ENCODE measurements around the gene RAB15.

RAB15 gene

GRCh38 chr14:64979336-64980074 lies 7.4 kb upstream of the RAB15 start:
- Histone ChIP-seq H3K9ac (ENCODE audit: low read length) (no peak overlapping the region), H3K27ac (ENCODE audit: low read length) (no peak overlapping the region), H3K4me2 (ENCODE audit: low read length) (0 out of 2 replicates have a peak overlapping the region, but pooled peaks have one; percentile 12), H3K9me3 (ENCODE audit: insufficient read depth, low read length) (no peaks in the 10 kb centered on the region), H3K36me3 (replicated peaks; ENCODE audit: low read depth, low read length) (no peaks in the 10 kb centered on the region), H3K4me1 (ENCODE audit: low read length) (peaks cover 3% of the 10 kb centered on the region; the same call in 1 of the 2 replicates), H3K4me3 (ENCODE audit: low read length) (no peak overlapping the region), H3K79me2 (ENCODE audit: low read length) (no peaks in the 10 kb centered on the region), H2AFZ (ENCODE audit: low read depth, low read length) (no peak overlapping the region), H3K27me3 (ENCODE audit: low read depth, low read length) (peaks cover 16% of the 10 kb centered on the region), H4K20me1 (ENCODE audit: insufficient read depth, low read length) (no peaks in the 10 kb centered on the region)
- TF ChIP-seq CTCF (IDR thresholded peaks at IDR 0.05; ENCODE audit: low read depth, low read length) = no peak
- no peak for TF ChIP-seq EZH2phosphoT487 (IDR thresholded peaks at IDR 0.05; ENCODE audit: low read depth)

DNA sequence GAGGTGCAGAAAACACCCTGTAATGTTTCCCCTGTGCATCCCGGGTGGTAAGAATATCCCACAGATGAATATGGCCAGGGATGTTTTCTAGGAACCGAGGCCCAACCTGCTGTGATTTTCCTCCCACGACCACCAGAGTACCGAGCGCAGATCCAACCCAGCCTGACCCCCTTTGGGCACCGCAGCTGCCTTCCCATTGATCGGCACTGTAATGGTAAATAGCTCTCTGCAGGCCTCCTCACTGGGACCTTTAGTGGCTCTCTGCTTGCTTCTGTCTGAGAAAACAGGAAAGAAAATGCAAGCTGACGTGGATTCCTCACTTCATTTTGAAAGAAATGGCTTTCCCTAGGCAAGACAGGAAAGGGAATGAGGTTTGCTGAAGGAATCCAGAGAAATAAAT lies 2.4 kb upstream of the RAB15 start:
- H3K79me2 ChIP-seq (ENCODE audit: low read length) = no peaks in the 10 kb centered on the region
- no peak overlapping the region for H3K27ac ChIP-seq (ENCODE audit: low read length)
- no peak for TF ChIP-seq CTCF (IDR thresholded peaks at IDR 0.05; ENCODE audit: low read depth, low read length)
- no peak for TF ChIP-seq EZH2phosphoT487 (IDR thresholded peaks at IDR 0.05; ENCODE audit: low read depth)
- H3K4me2 ChIP-seq (ENCODE audit: low read length) = no peak overlapping the region
- H2AFZ ChIP-seq (ENCODE audit: low read depth, low read length) = no peak overlapping the region
- H3K4me1 ChIP-seq (ENCODE audit: low read length) = peaks cover 11% of the 10 kb centered on the region; the same call in 1 of the 2 replicates
- H3K27me3 ChIP-seq (ENCODE audit: low read depth, low read length) = peaks cover 23% of the 10 kb centered on the region
- no peak overlapping the region for H3K4me3 ChIP-seq (ENCODE audit: low read length)
- H3K9me3 ChIP-seq (ENCODE audit: insufficient read depth, low read length) = no peaks in the 10 kb centered on the region
- no peak overlapping the region for H3K9ac ChIP-seq (ENCODE audit: low read length)
- H4K20me1 ChIP-seq (ENCODE audit: insufficient read depth, low read length) = no peaks in the 10 kb centered on the region
- H3K36me3 ChIP-seq (replicated peaks; ENCODE audit: low read depth, low read length) = no peaks in the 10 kb centered on the region

DNA sequence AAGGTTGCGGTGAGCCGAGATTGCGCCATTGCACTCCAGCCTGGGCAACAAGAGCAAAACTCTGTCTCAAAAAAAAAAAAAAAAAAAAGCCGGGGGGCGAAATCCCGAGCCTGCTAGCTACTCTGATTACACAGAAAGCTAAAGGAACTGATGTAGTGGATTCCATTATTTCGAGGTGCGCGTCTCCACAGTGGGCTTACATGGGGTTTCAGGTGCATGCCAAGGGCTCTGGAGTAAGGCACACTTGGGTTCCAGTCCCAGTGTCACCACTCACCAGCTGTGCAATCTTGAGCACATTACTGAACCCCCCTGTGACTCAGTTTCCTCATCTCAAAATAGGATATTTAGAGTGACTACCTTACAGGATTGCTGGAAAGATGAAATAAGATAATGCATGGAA lies 1.7 kb upstream of the RAB15 start:
- TF ChIP-seq CTCF (IDR thresholded peaks at IDR 0.05; ENCODE audit: low read depth, low read length) (no peak), EZH2phosphoT487 (IDR thresholded peaks at IDR 0.05; ENCODE audit: low read depth) (no peak)
- Histone ChIP-seq H3K9me3 (ENCODE audit: insufficient read depth, low read length) (no peaks in the 10 kb centered on the region), H4K20me1 (ENCODE audit: insufficient read depth, low read length) (no peaks in the 10 kb centered on the region), H3K4me1 (ENCODE audit: low read length) (peaks cover 8% of the 10 kb centered on the region; the same call in 1 of the 2 replicates), H3K4me2 (ENCODE audit: low read length) (no peak overlapping the region), H3K4me3 (ENCODE audit: low read length) (no peak overlapping the region), H3K27me3 (ENCODE audit: low read depth, low read length) (peaks cover 21% of the 10 kb centered on the region), H3K27ac (ENCODE audit: low read length) (no peak overlapping the region), H3K9ac (ENCODE audit: low read length) (no peak overlapping the region), H3K36me3 (replicated peaks; ENCODE audit: low read depth, low read length) (no peaks in the 10 kb centered on the region), H2AFZ (ENCODE audit: low read depth, low read length) (no peak overlapping the region), H3K79me2 (ENCODE audit: low read length) (no peaks in the 10 kb centered on the region)

DNA sequence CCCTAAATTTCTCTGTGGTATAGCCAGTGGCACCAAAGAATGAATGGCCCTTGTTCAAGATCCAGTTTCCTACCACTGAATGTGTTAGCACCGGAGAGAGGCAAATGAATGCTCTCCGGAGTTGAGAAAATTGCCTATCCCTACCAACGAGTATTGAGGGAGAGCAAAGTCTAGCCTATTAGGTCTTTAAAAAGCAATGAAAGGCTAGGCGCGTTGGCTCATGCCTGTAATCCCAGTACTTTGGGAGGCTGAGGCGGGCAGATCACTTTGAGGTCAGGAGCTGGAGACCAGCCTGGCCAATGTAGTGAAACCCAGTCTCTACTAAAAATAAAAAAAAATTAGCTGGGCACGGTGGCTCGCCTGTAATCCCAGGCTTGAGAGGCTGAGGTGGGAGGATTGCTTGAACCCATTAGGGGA lies 898 bp upstream of the RAB15 start:
- Histone ChIP-seq H3K27me3 (ENCODE audit: low read depth, low read length) (peaks cover 21% of the 10 kb centered on the region), H2AFZ (ENCODE audit: low read depth, low read length) (no peak overlapping the region), H3K4me3 (ENCODE audit: low read length) (peak overlapping the region; percentile 81; the same call in 1 of the 2 replicates), H4K20me1 (ENCODE audit: insufficient read depth, low read length) (no peaks in the 10 kb centered on the region), H3K79me2 (ENCODE audit: low read length) (no peaks in the 10 kb centered on the region), H3K9ac (ENCODE audit: low read length) (no peak overlapping the region; the same call in 1 of the 2 replicates), H3K9me3 (ENCODE audit: insufficient read depth, low read length) (no peaks in the 10 kb centered on the region), H3K4me2 (ENCODE audit: low read length) (peak overlapping the region; percentile 82), H3K4me1 (ENCODE audit: low read length) (peaks cover 8% of the 10 kb centered on the region; the same call in 1 of the 2 replicates), H3K36me3 (replicated peaks; ENCODE audit: low read depth, low read length) (no peaks in the 10 kb centered on the region), H3K27ac (ENCODE audit: low read length) (no peak overlapping the region)
- TF ChIP-seq EZH2phosphoT487 (IDR thresholded peaks at IDR 0.05; ENCODE audit: low read depth) (no peak), CTCF (IDR thresholded peaks at IDR 0.05; ENCODE audit: low read depth, low read length) (no peak)
